DMS53 treated with DMSO at 0.1 percent for 48 hours (cell line): ENCODE measurements around the gene SLCO2A1.

Experiments
- DNase-seq: peaks from one replicate; lab custom pipeline; 2025; ENCODE audit not compliant: unreplicated experiment; lab: John Stamatoyannopoulos, UW

The SLCO2A1 gene

GRCh38 chr3:133934996-133935842 is 94.5 kb downstream of the SLCO2A1 start:
- no peak for DNase-seq

GRCh38 chr3:133934073-133934970 is 95.4 kb downstream of the SLCO2A1 start:
- DNase-seq = no peak

GRCh38 chr3:133933097-133934024 is 96.4 kb downstream of the SLCO2A1 start:
- DNase-seq = no peak

- no peak for DNase-seq
These were observed 97.7 kb downstream of the SLCO2A1 start for GRCh38 chr3:133932009-133932408.

- no peak for DNase-seq
These were observed 98.6 kb downstream of the SLCO2A1 start for GRCh38 chr3:133931084-133931483.

- DNase-seq = peak; percentile 34
These were observed 99.3 kb downstream of the SLCO2A1 start for GRCh38 chr3:133930341-133930933.

- DNase-seq = no peak
These were observed 100.7 kb downstream of the SLCO2A1 start for GRCh38 chr3:133928903-133929607.

GRCh38 chr3:133928136-133928893 is 101.4 kb downstream of the SLCO2A1 start:
- no peak for DNase-seq

GRCh38 chr3:133927540-133928066 is 102.1 kb downstream of the SLCO2A1 start:
- DNase-seq = no peak

- no peak for DNase-seq
These were observed 102.8 kb downstream of the SLCO2A1 start for GRCh38 chr3:133926736-133927539.

GRCh38 chr3:133925960-133926735 is 103.6 kb downstream of the SLCO2A1 start:
- no peak for DNase-seq

GRCh38 chr3:133924041-133924440 is 105.7 kb downstream of the SLCO2A1 start:
- DNase-seq = no peak

- no peak for DNase-seq
These were observed 108.1 kb downstream of the SLCO2A1 start for GRCh38 chr3:133921592-133921991.

- DNase-seq = no peak
These were observed 112.6 kb downstream of the SLCO2A1 start for GRCh38 chr3:133917144-133917543.

GRCh38 chr3:133915685-133916658 is 113.8 kb downstream of the SLCO2A1 start:
- DNase-seq = no peak
